ENCODE data around the gene ACSM5. TPM values are rescaled to one million over a fixed set of nuclear protein-coding genes. Genes with fewer than 3 reads are reported as not detected.

ACSM5 gene
- polyA plus RNA-seq, 1 donor (not counting 4 experiments of a cell fraction or from before 2014, with no cell fraction given): not detected

DNA sequence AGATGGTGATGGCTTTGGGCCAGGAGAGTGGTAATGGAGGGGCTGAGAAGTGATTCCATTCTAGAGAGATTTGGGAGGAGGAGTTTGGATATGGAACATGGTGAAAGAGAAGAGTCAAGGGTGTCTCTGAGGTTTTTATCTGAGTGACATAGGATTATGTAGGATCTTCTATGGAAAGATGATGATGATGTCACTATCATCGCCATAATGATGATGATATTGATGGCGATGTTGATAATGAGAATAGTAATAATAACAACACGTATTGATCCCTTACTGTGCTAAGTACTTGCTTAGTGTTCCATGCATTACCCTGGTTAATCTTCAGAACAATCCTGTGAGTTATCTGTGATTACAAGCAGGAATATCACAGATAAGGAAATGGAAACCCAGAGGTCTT lies 21.4 kb upstream of the ACSM5 start:
- DNase-seq (ENCODE audit: low read depth, low spot score): no peak
- H3K4me2 ChIP-seq (ENCODE audit: control insufficient read depth, extremely low read depth, insufficient read depth, low read depth, low read length): no peak overlapping the region
- dilution Hi-C loops (cut with MboI; ENCODE audit: extremely low pct_ligation_motif_present, low sequenced_read_pairs): no loop called here
- H3K4me1 ChIP-seq (ENCODE audit: control insufficient read depth, extremely low read depth, insufficient read depth, low read length): no peaks in the 10 kb centered on the region
- no peak overlapping the region for H3K9ac ChIP-seq (ENCODE audit: control insufficient read depth, extremely low read depth, insufficient read depth, low read length)
- H4K20me1 ChIP-seq (ENCODE audit: control insufficient read depth, extremely low read depth, insufficient read depth, low read length): no peaks in the 10 kb centered on the region
- H3K9me3 ChIP-seq (ENCODE audit: control insufficient read depth, low read depth, low read length): no peaks in the 10 kb centered on the region
- H3K27ac ChIP-seq (ENCODE audit: control insufficient read depth, insufficient read depth, low read length): no peak overlapping the region
- no peaks in the 10 kb centered on the region for H3K27me3 ChIP-seq (ENCODE audit: control insufficient read depth, extremely low read depth, insufficient read depth, low read length)
- H3K36me3 ChIP-seq (ENCODE audit: control insufficient read depth in 2 of 2, extremely low read depth in 1 of 2, insufficient read depth in 2 of 2, low read length in 2 of 2): no peaks in the 10 kb centered on the region
- no peak for FAIRE-seq
- TF ChIP-seq EZH2 (IDR thresholded peaks at IDR 0.05; ENCODE audit: low read length): no peak
- TF ChIP-seq, protein P1, sequence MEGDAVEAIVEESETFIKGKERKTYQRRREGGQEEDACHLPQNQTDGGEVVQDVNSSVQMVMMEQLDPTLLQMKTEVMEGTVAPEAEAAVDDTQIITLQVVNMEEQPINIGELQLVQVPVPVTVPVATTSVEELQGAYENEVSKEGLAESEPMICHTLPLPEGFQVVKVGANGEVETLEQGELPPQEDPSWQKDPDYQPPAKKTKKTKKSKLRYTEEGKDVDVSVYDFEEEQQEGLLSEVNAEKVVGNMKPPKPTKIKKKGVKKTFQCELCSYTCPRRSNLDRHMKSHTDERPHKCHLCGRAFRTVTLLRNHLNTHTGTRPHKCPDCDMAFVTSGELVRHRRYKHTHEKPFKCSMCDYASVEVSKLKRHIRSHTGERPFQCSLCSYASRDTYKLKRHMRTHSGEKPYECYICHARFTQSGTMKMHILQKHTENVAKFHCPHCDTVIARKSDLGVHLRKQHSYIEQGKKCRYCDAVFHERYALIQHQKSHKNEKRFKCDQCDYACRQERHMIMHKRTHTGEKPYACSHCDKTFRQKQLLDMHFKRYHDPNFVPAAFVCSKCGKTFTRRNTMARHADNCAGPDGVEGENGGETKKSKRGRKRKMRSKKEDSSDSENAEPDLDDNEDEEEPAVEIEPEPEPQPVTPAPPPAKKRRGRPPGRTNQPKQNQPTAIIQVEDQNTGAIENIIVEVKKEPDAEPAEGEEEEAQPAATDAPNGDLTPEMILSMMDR (optimal IDR thresholded peaks at IDR 0.05 in 1 of 3, IDR thresholded peaks at IDR 0.05 in 1 of 3, conservative IDR thresholded peaks at IDR 0.05 in 1 of 3; ENCODE audit: extremely low read depth in 1 of 3, insufficient read depth in 2 of 3, low read length in 3 of 3): no peak
- H2AFZ ChIP-seq (ENCODE audit: control insufficient read depth, low read length): no peak overlapping the region
- no peaks in the 10 kb centered on the region for H3K79me2 ChIP-seq (ENCODE audit: control insufficient read depth, insufficient read depth, low read length)
- no peak overlapping the region for H3K4me3 ChIP-seq (ENCODE audit: control insufficient read depth in 2 of 3, extremely low read depth in 1 of 3, insufficient read depth in 2 of 3, low read depth in 1 of 3, low read length in 3 of 3)
- no peaks in the 10 kb centered on the region for H3K9me1 ChIP-seq (ENCODE audit: control insufficient read depth, extremely low read depth, insufficient read depth, low read length)

DNA sequence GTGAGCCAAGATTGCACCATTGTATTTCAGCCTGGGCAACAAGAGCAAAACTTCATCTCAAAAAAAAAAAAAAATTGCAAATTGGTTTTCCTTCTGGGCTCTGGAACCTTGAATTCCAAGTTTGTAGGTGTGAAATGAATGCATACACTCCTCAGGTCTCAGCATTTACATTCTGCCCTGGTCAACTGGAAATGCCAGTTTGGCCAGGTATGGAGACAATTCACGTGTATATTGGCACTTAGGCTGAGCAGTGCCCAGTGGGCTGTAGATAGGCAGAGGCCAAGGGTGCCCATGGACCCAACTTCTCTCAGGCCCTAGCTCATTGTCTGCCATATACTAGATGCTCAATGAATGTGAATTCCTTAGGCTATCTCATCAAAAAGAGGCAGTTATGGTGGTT lies 20.5 kb upstream of the ACSM5 start:
- Histone ChIP-seq H3K4me3 (ENCODE audit: control insufficient read depth in 2 of 3, extremely low read depth in 1 of 3, insufficient read depth in 2 of 3, low read depth in 1 of 3, low read length in 3 of 3) (no peak overlapping the region), H2AFZ (ENCODE audit: control insufficient read depth, low read length) (no peak overlapping the region), H3K79me2 (ENCODE audit: control insufficient read depth, insufficient read depth, low read length) (no peaks in the 10 kb centered on the region), H3K27me3 (ENCODE audit: control insufficient read depth, extremely low read depth, insufficient read depth, low read length) (no peaks in the 10 kb centered on the region), H3K36me3 (ENCODE audit: control insufficient read depth in 2 of 2, extremely low read depth in 1 of 2, insufficient read depth in 2 of 2, low read length in 2 of 2) (no peaks in the 10 kb centered on the region), H3K27ac (ENCODE audit: control insufficient read depth, insufficient read depth, low read length) (no peak overlapping the region), H3K9me3 (ENCODE audit: control insufficient read depth, low read depth, low read length) (no peaks in the 10 kb centered on the region), H3K9me1 (ENCODE audit: control insufficient read depth, extremely low read depth, insufficient read depth, low read length) (no peaks in the 10 kb centered on the region), H3K9ac (ENCODE audit: control insufficient read depth, extremely low read depth, insufficient read depth, low read length) (no peak overlapping the region), H3K4me2 (ENCODE audit: control insufficient read depth, extremely low read depth, insufficient read depth, low read depth, low read length) (no peak overlapping the region), H3K4me1 (ENCODE audit: control insufficient read depth, extremely low read depth, insufficient read depth, low read length) (no peaks in the 10 kb centered on the region), H4K20me1 (ENCODE audit: control insufficient read depth, extremely low read depth, insufficient read depth, low read length) (no peaks in the 10 kb centered on the region)
- TF ChIP-seq, protein P1 (optimal IDR thresholded peaks at IDR 0.05 in 1 of 3, IDR thresholded peaks at IDR 0.05 in 1 of 3, conservative IDR thresholded peaks at IDR 0.05 in 1 of 3; ENCODE audit: extremely low read depth in 1 of 3, insufficient read depth in 2 of 3, low read length in 3 of 3): no peak
- no peak for TF ChIP-seq EZH2 (IDR thresholded peaks at IDR 0.05; ENCODE audit: low read length)
- FAIRE-seq: no peak
- dilution Hi-C loops (cut with MboI; ENCODE audit: extremely low pct_ligation_motif_present, low sequenced_read_pairs): no loop called here
- no peak for DNase-seq (ENCODE audit: low read depth, low spot score)

All from keratinocyte (primary cell).